ENCODE measurements around the gene DPP10.

Gene DPP10

DNA sequence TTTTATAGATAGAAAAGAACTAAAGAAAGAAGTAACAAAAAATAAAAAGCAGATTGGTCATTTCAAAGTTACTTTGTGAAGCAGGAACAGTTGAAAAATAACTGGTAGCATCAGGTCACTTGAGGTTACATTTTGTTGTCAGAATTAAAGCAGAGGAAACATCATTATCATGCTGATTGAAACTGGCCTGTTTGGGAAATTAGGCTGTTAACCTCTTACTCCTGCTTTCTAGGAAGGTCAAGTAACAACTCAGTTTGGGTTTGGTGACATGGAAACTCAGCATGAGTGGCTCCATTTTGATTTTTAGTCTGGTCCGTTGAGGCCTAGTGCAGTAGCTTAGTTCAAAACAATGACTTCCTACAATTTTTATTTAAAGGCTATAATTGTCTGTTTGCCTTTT, 1383.5 kb downstream of the DPP10 start:
- Histone ChIP-seq H3K27ac (ENCODE audit: low read length) (no peak overlapping the region), H3K36me3 (ENCODE audit: control insufficient read depth in 2 of 2, insufficient read depth in 2 of 2, low read length in 2 of 2) (no peaks in the 10 kb centered on the region), H3K4me3 (ENCODE audit: low read length in 2 of 2) (no peak overlapping the region)

GRCh38 chr2:115833196-115833595, 1390.8 kb downstream of the DPP10 start:
- no peak overlapping the region for H3K4me3 ChIP-seq (ENCODE audit: low read length in 2 of 2)
- H3K4me1 ChIP-seq (ENCODE audit: control insufficient read depth, insufficient read depth, low read length): no peaks in the 10 kb centered on the region
- H3K27ac ChIP-seq (ENCODE audit: low read length): no peak overlapping the region
- no peaks in the 10 kb centered on the region for H3K27me3 ChIP-seq (ENCODE audit: control insufficient read depth in 1 of 2, insufficient read depth in 2 of 2, low read length in 2 of 2)
- no peak overlapping the region for H3K9ac ChIP-seq (ENCODE audit: low read length in 2 of 2)
- no peaks in the 10 kb centered on the region for H3K9me3 ChIP-seq (ENCODE audit: control insufficient read depth in 2 of 2, low read length in 2 of 2)
- no peaks in the 10 kb centered on the region for H3K36me3 ChIP-seq (ENCODE audit: control insufficient read depth in 2 of 2, insufficient read depth in 2 of 2, low read length in 2 of 2)

More for the DNA sequence above, 1383.5 kb downstream of the DPP10 start:
- Histone ChIP-seq H3K9me3 (ENCODE audit: control insufficient read depth in 2 of 2, low read length in 2 of 2) (no peaks in the 10 kb centered on the region), H3K9ac (ENCODE audit: low read length in 2 of 2) (no peak overlapping the region), H3K27me3 (ENCODE audit: control insufficient read depth in 1 of 2, insufficient read depth in 2 of 2, low read length in 2 of 2) (no peaks in the 10 kb centered on the region), H3K4me1 (ENCODE audit: control insufficient read depth, insufficient read depth, low read length) (no peaks in the 10 kb centered on the region)

DNA sequence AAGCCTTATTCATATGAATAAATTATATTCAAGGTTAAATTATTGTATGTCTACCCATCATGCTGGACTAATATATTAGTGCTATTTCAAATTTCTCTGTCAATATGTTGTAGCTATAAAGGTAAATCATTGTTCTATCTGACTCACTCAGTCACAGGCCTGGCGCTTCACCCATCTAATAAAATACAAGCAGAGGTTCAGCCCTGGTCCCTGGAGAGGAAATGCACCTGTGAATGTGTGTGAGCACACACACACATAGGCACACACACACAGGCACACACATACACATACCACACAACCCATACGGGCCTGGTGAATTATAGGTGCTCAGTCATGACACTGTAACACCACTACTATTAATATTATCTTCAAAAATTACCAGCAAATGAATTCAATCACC, 1396.1 kb downstream of the DPP10 start:
- H3K27ac ChIP-seq (ENCODE audit: low read length): no peak overlapping the region
- H3K36me3 ChIP-seq (ENCODE audit: control insufficient read depth in 2 of 2, insufficient read depth in 2 of 2, low read length in 2 of 2): no peaks in the 10 kb centered on the region
- no peak overlapping the region for H3K9ac ChIP-seq (ENCODE audit: low read length in 2 of 2)
- H3K4me1 ChIP-seq (ENCODE audit: control insufficient read depth, insufficient read depth, low read length): no peaks in the 10 kb centered on the region
- H3K9me3 ChIP-seq (ENCODE audit: control insufficient read depth in 2 of 2, low read length in 2 of 2): no peaks in the 10 kb centered on the region
- H3K4me3 ChIP-seq (ENCODE audit: low read length in 2 of 2): no peak overlapping the region
- no peaks in the 10 kb centered on the region for H3K27me3 ChIP-seq (ENCODE audit: control insufficient read depth in 1 of 2, insufficient read depth in 2 of 2, low read length in 2 of 2)

- H3K4me3 ChIP-seq (ENCODE audit: low read length in 2 of 2): no peak overlapping the region
- H3K36me3 ChIP-seq (ENCODE audit: control insufficient read depth in 2 of 2, insufficient read depth in 2 of 2, low read length in 2 of 2): no peaks in the 10 kb centered on the region
- no peak overlapping the region for H3K27ac ChIP-seq (ENCODE audit: low read length)
- no peak overlapping the region for H3K9ac ChIP-seq (ENCODE audit: low read length in 2 of 2)
- no peaks in the 10 kb centered on the region for H3K4me1 ChIP-seq (ENCODE audit: control insufficient read depth, insufficient read depth, low read length)
- no peaks in the 10 kb centered on the region for H3K9me3 ChIP-seq (ENCODE audit: control insufficient read depth in 2 of 2, low read length in 2 of 2)
- no peaks in the 10 kb centered on the region for H3K27me3 ChIP-seq (ENCODE audit: control insufficient read depth in 1 of 2, insufficient read depth in 2 of 2, low read length in 2 of 2)
Measured at GRCh38 chr2:115842306-115842705, 1399.9 kb downstream of the DPP10 start.

DNA sequence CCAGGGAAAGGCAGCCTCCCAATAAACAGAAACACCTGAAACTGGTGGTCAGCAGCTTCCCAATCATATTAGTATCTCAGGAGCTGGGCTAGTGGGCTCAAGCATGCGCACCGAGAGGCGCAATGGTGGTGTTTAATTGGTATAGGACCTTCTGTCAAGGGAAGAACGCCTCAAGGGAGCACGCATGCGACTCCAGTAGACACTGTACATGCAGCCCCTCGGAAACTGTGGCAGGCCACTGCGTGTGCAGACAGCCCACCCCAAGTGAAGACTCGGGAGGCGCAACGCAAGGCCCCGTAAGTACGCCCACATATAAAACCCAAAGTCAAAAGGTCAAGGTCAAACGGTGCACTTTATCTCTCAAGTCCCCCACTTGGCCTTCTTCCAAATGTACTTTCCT, 1405.8 kb downstream of the DPP10 start:
- Histone ChIP-seq H3K27me3 (ENCODE audit: control insufficient read depth in 1 of 2, insufficient read depth in 2 of 2, low read length in 2 of 2) (no peaks in the 10 kb centered on the region), H3K4me1 (ENCODE audit: control insufficient read depth, insufficient read depth, low read length) (no peaks in the 10 kb centered on the region), H3K9ac (ENCODE audit: low read length in 2 of 2) (no peak overlapping the region), H3K9me3 (ENCODE audit: control insufficient read depth in 2 of 2, low read length in 2 of 2) (no peaks in the 10 kb centered on the region), H3K36me3 (ENCODE audit: control insufficient read depth in 2 of 2, insufficient read depth in 2 of 2, low read length in 2 of 2) (no peaks in the 10 kb centered on the region), H3K27ac (ENCODE audit: low read length) (no peak overlapping the region), H3K4me3 (ENCODE audit: low read length in 2 of 2) (no peak overlapping the region)

- H3K36me3 ChIP-seq (ENCODE audit: control insufficient read depth in 2 of 2, insufficient read depth in 2 of 2, low read length in 2 of 2): no peaks in the 10 kb centered on the region
- no peaks in the 10 kb centered on the region for H3K9me3 ChIP-seq (ENCODE audit: control insufficient read depth in 2 of 2, low read length in 2 of 2)
- no peaks in the 10 kb centered on the region for H3K27me3 ChIP-seq (ENCODE audit: control insufficient read depth in 1 of 2, insufficient read depth in 2 of 2, low read length in 2 of 2)
- no peak overlapping the region for H3K27ac ChIP-seq (ENCODE audit: low read length)
- H3K4me1 ChIP-seq (ENCODE audit: control insufficient read depth, insufficient read depth, low read length): no peaks in the 10 kb centered on the region
- no peak overlapping the region for H3K9ac ChIP-seq (ENCODE audit: low read length in 2 of 2)
- H3K4me3 ChIP-seq (ENCODE audit: low read length in 2 of 2): no peak overlapping the region
Measured at GRCh38 chr2:115867024-115867423, 1424.6 kb downstream of the DPP10 start.

DNA sequence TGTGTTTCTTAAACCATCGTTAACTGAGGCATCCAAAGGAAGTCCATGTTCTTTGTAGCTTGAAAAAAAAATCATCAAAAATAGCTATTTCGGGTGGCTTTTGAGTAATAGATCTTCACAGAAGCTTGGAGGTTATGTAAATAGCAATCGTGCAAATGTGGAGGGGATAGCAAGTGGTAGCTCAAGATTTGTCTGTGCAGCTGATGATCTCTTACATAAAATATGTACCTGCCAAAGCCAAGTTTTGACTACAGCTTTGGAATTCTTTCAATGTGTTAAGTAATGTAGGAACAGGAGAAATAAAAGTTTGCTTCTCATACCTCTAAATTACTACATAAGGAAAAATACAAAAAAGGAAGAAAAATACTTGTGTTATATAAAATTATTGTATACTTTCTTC, 1432.0 kb downstream of the DPP10 start:
- no peaks in the 10 kb centered on the region for H3K27me3 ChIP-seq (ENCODE audit: control insufficient read depth in 1 of 2, insufficient read depth in 2 of 2, low read length in 2 of 2)

DNA sequence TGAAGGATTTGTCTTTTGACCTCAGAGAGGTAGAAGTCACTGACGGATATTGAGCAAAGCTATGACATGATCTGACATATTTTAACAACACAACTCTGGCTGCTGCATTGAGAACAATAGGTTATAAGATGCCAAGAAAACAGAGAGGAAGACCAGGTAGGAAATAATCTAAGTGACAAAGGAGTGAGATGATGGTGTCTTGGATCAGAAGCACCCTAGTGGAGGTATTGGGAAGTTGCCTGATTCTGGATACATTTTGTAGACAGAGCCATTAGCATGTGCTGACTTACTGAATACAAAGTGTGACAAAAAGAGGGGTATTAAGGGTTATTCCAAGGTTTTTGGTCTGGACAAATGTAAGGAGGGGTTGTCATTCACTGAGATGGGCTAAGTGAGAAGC, 1438.1 kb downstream of the DPP10 start:
- H3K4me3 ChIP-seq (ENCODE audit: low read length in 2 of 2): no peak overlapping the region
- no peaks in the 10 kb centered on the region for H3K4me1 ChIP-seq (ENCODE audit: control insufficient read depth, insufficient read depth, low read length)
- H3K27ac ChIP-seq (ENCODE audit: low read length): no peak overlapping the region
- H3K27me3 ChIP-seq (ENCODE audit: control insufficient read depth in 1 of 2, insufficient read depth in 2 of 2, low read length in 2 of 2): no peaks in the 10 kb centered on the region
- H3K9me3 ChIP-seq (ENCODE audit: control insufficient read depth in 2 of 2, low read length in 2 of 2): no peaks in the 10 kb centered on the region
- H3K36me3 ChIP-seq (ENCODE audit: control insufficient read depth in 2 of 2, insufficient read depth in 2 of 2, low read length in 2 of 2): no peaks in the 10 kb centered on the region
- no peak overlapping the region for H3K9ac ChIP-seq (ENCODE audit: low read length in 2 of 2)

More for the DNA sequence above, 1432.0 kb downstream of the DPP10 start:
- Histone ChIP-seq H3K9me3 (ENCODE audit: control insufficient read depth in 2 of 2, low read length in 2 of 2) (no peaks in the 10 kb centered on the region), H3K27ac (ENCODE audit: low read length) (no peak overlapping the region), H3K4me1 (ENCODE audit: control insufficient read depth, insufficient read depth, low read length) (no peaks in the 10 kb centered on the region), H3K9ac (ENCODE audit: low read length in 2 of 2) (no peak overlapping the region), H3K36me3 (ENCODE audit: control insufficient read depth in 2 of 2, insufficient read depth in 2 of 2, low read length in 2 of 2) (no peaks in the 10 kb centered on the region), H3K4me3 (ENCODE audit: low read length in 2 of 2) (no peak overlapping the region)

DNA sequence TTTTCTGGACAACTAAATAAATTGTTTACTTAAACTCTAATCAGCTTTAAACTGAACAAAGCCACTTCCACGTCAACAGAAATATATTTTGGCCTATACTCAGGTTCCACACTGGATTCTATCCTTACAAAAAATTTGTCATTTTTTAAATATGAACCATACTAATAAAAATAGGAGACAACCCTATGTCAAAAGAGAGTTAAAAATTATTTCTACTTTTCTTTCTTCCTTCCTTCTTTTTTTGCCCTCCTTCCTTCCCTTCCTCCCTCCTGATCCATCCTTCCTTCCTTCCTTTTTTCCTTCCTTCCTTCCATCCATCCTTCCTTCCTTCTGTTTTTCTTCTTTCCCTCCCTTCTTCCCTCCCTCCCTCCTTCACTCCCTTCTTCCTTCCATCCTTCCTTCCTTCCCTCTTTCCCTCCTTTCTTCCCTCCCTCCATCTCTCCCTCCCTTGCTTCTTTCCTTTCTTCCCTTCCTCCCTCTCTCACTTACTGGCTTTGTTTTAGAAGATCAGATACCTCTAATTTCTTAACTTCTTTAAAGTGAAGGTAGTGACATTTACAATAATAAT, 1444.9 kb downstream of the DPP10 start:
- Histone ChIP-seq H3K36me3 (ENCODE audit: control insufficient read depth in 2 of 2, insufficient read depth in 2 of 2, low read length in 2 of 2) (no peaks in the 10 kb centered on the region), H3K9me3 (ENCODE audit: control insufficient read depth in 2 of 2, low read length in 2 of 2) (no peaks in the 10 kb centered on the region), H3K4me1 (ENCODE audit: control insufficient read depth, insufficient read depth, low read length) (no peaks in the 10 kb centered on the region), H3K27ac (ENCODE audit: low read length) (no peak overlapping the region), H3K4me3 (ENCODE audit: low read length in 2 of 2) (no peak overlapping the region), H3K27me3 (ENCODE audit: control insufficient read depth in 1 of 2, insufficient read depth in 2 of 2, low read length in 2 of 2) (no peaks in the 10 kb centered on the region), H3K9ac (ENCODE audit: low read length in 2 of 2) (no peak overlapping the region)
